Vagina (tissue), 2 donors: Measurements from ENCODE around the gene SEC22C. TPM values are rescaled to one million over a fixed set of nuclear protein-coding genes. Genes with fewer than 3 reads are reported as not detected.
"Not testable (repeated sequence)": the region's sequence is repeated elsewhere in the genome, so short reads cannot be mapped to it uniquely, and the experiment has no call there.

Experiments used
- DNase-seq, 2 donors: peaks; one replicate each; pipeline ENCODE4 v3.0.0-alpha.2; 2017; ENCODE audit errors: extremely low spot score in 2 of 2
- H3K27ac ChIP-seq: fragments of 200-600 bp; sonication (generic); one replicate; pipeline ENCODE4 v1.5.1; 2019
- H3K27me3 ChIP-seq: fragments of 200-600 bp; sonication (generic); one replicate; pipeline ENCODE4 v1.5.1; 2019
- H3K36me3 ChIP-seq, 2 donors: fragments of 200-600 bp; sonication (generic); one replicate each; pipeline ENCODE4 v1.5.1; 2017 to 2019
- H3K4me1 ChIP-seq: fragments of 200-600 bp; sonication (generic); one replicate; pipeline ENCODE4 v1.5.1; 2019
- H3K4me3 ChIP-seq, 2 donors: fragments of 200-600 bp; sonication (generic); 1 replicate in 1 of 2; 2 replicates in 1 of 2; pipeline ENCODE4 v1.5.1; 2016 to 2019
- H3K9me3 ChIP-seq: fragments of 200-600 bp; sonication (generic); one replicate; pipeline ENCODE4 v1.5.1; 2019
- POLR2A ChIP-seq, 2 donors: fragments of 450-650 bp; IDR thresholded peaks; one replicate each; pipeline ENCODE4 v1.6.1; 2017; ENCODE audit warnings: antibody characterized with exemption in 2 of 2, mild to moderate bottlenecking in 2 of 2, moderate library complexity in 2 of 2
- POLR2AphosphoS5 ChIP-seq, 2 donors: sonication (generic); formaldehyde crosslinking; IDR thresholded peaks; one replicate each; pipeline ENCODE4 v1.9.0; 2017; ENCODE audit warnings: antibody characterized with exemption in 2 of 2, mild to moderate bottlenecking in 2 of 2, low read depth in 1 of 2; ENCODE audit not compliant: insufficient read depth in 1 of 2
- intact Hi-C: fragments of 100-400 bp; cut with DNase I; formaldehyde crosslinking; loops from one replicate; pipeline ENCODE4 v1.15.1; 2023
- total RNA-seq: library from RNA; depleted of rRNA; stranded (reverse); fragments of >200 nt; gene quantifications from one replicate; pipeline ENCODE4 v1.2.3, GENCODE V29; 2016
- TF ChIP-seq, protein P1 (sequence below), 3 experiments: fragments of 450-650 bp in 2 of 3; fragments of 200-600 bp in 1 of 3; sonication (generic) in 1 of 3; IDR thresholded peaks; one replicate each; pipeline ENCODE4 v1.5.1; 2017 to 2019; ENCODE audit warnings: antibody characterized with exemption in 3 of 3, mild to moderate bottlenecking in 2 of 3, moderate library complexity in 2 of 3

The SEC22C gene
- total RNA-seq, 1 donor from 2014 or later: 27.5 TPM

DNA sequence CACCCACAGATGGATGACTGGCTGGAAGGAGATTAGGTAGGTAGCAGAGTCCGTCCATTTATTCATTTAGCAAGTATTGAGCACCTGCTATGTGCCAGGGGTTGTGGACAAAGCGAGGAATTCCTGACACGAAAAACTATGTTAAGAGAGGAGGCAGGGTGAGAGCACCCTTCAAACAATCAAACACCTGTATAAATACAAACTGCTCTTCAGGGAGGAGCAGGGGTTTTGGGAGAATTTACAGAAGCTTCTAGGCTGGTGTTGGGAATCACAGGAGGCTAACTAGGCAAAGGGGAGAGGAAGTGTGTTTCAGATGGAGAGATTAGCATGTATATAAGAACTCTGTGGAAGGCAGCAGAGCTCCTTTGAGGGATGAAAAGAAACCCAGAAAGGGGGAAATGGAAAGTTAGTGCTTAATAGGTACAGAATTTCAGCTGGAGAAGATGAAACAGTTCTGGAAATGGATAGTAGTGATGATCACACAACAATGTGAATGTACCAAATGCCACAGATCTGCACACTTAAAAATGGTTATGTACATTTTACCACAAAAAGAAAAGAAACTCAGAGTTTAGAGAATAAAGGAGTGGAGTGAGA lies 805 bp upstream of the SEC22C start:
- H3K36me3 ChIP-seq: no peaks in the 10 kb centered on the region
- peak overlapping the region; percentile 90 for H3K27ac ChIP-seq
- H3K4me3 ChIP-seq: peak overlapping the region; percentile 57 to 72
- TF ChIP-seq POLR2AphosphoS5 (IDR thresholded peaks at IDR 0.05; ENCODE audit: insufficient read depth in 1 of 2, low read depth in 1 of 2) (no peak), POLR2A (IDR thresholded peaks at IDR 0.05) (no peak)
- TF ChIP-seq, protein P1, sequence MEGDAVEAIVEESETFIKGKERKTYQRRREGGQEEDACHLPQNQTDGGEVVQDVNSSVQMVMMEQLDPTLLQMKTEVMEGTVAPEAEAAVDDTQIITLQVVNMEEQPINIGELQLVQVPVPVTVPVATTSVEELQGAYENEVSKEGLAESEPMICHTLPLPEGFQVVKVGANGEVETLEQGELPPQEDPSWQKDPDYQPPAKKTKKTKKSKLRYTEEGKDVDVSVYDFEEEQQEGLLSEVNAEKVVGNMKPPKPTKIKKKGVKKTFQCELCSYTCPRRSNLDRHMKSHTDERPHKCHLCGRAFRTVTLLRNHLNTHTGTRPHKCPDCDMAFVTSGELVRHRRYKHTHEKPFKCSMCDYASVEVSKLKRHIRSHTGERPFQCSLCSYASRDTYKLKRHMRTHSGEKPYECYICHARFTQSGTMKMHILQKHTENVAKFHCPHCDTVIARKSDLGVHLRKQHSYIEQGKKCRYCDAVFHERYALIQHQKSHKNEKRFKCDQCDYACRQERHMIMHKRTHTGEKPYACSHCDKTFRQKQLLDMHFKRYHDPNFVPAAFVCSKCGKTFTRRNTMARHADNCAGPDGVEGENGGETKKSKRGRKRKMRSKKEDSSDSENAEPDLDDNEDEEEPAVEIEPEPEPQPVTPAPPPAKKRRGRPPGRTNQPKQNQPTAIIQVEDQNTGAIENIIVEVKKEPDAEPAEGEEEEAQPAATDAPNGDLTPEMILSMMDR (IDR thresholded peaks at IDR 0.05): no peak
- H3K4me1 ChIP-seq: peaks cover 25% of the 10 kb centered on the region
- H3K9me3 ChIP-seq: no peaks in the 10 kb centered on the region
- intact Hi-C loops: no loop called here
- no peaks in the 10 kb centered on the region for H3K27me3 ChIP-seq
- DNase-seq: no peak

DNA sequence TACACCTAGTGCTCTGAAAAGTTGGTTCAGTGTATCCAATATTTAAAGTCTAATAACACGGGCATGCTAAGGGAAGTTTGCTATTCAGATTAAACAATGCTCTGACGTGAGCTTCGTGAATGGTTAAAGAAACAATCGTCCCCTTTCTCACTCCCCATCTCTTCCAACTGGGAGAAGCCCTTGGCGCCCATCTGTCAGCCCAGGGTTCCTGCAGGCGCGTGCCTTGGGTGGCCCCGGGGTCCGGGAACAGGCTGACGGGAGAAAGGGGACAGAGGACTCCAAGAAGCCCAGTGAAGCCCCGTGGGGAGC lies 413 bp downstream of the SEC22C start:
- no peaks in the 10 kb centered on the region for H3K9me3 ChIP-seq
- intact Hi-C loops: no loop called here
- no peak for DNase-seq
- no peaks in the 10 kb centered on the region for H3K27me3 ChIP-seq
- peaks cover 25% of the 10 kb centered on the region for H3K4me1 ChIP-seq
- no peaks in the 10 kb centered on the region for H3K36me3 ChIP-seq
- TF ChIP-seq POLR2A (IDR thresholded peaks at IDR 0.05) (no peak), POLR2AphosphoS5 (IDR thresholded peaks at IDR 0.05; ENCODE audit: insufficient read depth in 1 of 2, low read depth in 1 of 2) (no peak)
- TF ChIP-seq, protein P1 (IDR thresholded peaks at IDR 0.05): no peak
- H3K4me3 ChIP-seq: peak overlapping the region; percentile 57 to 72
- H3K27ac ChIP-seq: peak overlapping the region; percentile 90

DNA sequence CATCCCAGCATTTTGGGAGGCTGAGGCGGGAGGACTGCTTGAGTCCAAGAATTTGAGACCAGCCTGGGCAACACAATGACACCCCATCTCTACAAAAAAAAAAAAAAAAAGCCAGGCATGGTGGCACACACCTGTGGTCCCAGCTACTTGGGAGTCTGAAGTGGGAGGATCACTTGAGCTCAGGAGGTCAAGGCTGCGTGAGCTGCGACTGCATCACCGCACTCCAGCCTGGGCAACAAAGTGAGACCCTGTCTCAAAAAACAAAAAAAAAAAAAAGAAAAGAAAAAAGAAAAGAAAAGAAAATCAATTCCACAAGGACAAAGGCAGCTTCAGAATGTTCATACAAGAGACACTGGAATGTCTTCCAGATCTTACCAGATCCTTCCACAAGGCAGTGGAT lies 2.4 kb downstream of the SEC22C start:
- H3K9me3 ChIP-seq, intact Hi-C loops, H3K4me3 ChIP-seq, H3K27ac ChIP-seq, H3K36me3 ChIP-seq, H3K27me3 ChIP-seq, DNase-seq: not testable (repeated sequence)
- H3K4me1 ChIP-seq: peaks cover 25% of the 10 kb centered on the region

DNA sequence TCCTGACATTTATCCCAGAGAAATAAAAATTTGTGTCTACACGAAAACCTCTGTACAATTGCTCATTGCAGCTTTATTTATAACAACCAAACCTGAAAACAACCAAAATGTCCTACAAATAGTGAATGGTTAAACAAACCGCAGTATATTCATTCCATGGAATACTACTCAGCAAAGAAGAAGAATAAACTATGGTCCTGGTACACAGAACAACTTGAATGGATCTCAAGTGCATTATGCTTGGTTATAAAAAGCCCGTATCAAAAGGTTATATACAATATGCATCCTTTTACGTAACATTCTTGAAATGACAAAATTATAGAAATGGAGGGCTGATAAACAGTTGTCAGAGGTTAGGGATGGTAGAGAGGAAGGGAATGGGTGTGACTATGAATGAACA lies 3.7 kb downstream of the SEC22C start:
- TF ChIP-seq, protein P1 (IDR thresholded peaks at IDR 0.05): no peak
- TF ChIP-seq POLR2A (IDR thresholded peaks at IDR 0.05) (no peak), POLR2AphosphoS5 (IDR thresholded peaks at IDR 0.05; ENCODE audit: insufficient read depth in 1 of 2, low read depth in 1 of 2) (no peak)
- H3K9me3 ChIP-seq: no peaks in the 10 kb centered on the region
- H3K27ac ChIP-seq: no peak overlapping the region
- H3K4me1 ChIP-seq: peaks cover 24% of the 10 kb centered on the region
- H3K4me3 ChIP-seq: no peak overlapping the region
- no peaks in the 10 kb centered on the region for H3K27me3 ChIP-seq
- intact Hi-C loops: no loop called here
- no peak for DNase-seq
- peaks cover 0 to 13% of the 10 kb centered on the region in 2 donors for H3K36me3 ChIP-seq

DNA sequence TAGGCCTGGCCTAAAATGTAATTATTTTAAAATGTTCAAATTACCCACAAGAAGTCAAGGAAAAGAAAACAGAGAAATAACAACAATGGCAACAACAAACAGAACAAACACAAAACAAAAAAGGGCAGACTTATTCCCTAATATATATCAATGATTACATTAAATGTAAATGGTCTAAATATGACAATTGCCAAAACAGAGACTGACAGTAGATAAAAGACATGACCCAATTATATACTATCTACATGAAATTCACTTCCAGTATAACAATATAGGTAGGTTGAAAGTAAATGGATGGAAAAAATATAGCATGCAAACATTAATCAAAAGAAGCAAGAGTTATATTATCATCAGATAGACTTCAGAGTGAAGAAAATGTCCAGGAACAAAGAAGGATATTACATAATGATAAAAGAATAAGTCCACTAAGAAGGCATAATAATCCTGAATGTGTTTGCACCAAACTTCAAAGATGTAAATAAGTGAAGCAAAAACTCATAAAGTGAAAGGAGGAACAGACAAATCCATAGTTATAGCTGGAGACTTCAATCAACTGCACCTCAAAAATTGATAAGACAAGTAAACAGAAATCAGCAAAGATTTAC lies 6.5 kb downstream of the SEC22C start:
- intact Hi-C loops: no loop called here

More for the DNA sequence above, 6.5 kb downstream of the SEC22C start:
- Histone ChIP-seq H3K9me3 (no peaks in the 10 kb centered on the region), H3K27me3 (no peaks in the 10 kb centered on the region), H3K36me3 (peaks cover 0 to 14% of the 10 kb centered on the region in 2 donors), H3K4me1 (peaks cover 4% of the 10 kb centered on the region), H3K4me3 (no peak overlapping the region), H3K27ac (no peak overlapping the region)
- no peak for TF ChIP-seq POLR2AphosphoS5 (IDR thresholded peaks at IDR 0.05; ENCODE audit: insufficient read depth in 1 of 2, low read depth in 1 of 2)
- no peak for TF ChIP-seq POLR2A (IDR thresholded peaks at IDR 0.05)
- TF ChIP-seq, protein P1 (IDR thresholded peaks at IDR 0.05): no peak
- no peak for DNase-seq
